ENCODE data around the gene TPCN1.

- TF ChIP-seq CTCF (IDR thresholded peaks at IDR 0.05) (no peak), YY1 (IDR thresholded peaks at IDR 0.05; ENCODE audit: low read depth) (no peak), REST (IDR thresholded peaks at IDR 0.05; ENCODE audit: low read depth, low read length) (no peak), POLR2AphosphoS5 (IDR thresholded peaks at IDR 0.05; ENCODE audit: low read depth, low read length) (no peak), NRF1 (IDR thresholded peaks at IDR 0.05; ENCODE audit: low read depth, low read length) (no peak), TEAD4 (IDR thresholded peaks at IDR 0.05; ENCODE audit: borderline replicate concordance, insufficient read depth) (no peak), USF1 (IDR thresholded peaks at IDR 0.05; ENCODE audit: borderline replicate concordance, low read depth) (no peak), FOXM1 (IDR thresholded peaks at IDR 0.05; ENCODE audit: low read depth) (no peak), EZH2phosphoT487 (IDR thresholded peaks at IDR 0.05; ENCODE audit: borderline replicate concordance, low read depth) (no peak), CHD2 (IDR thresholded peaks at IDR 0.05; ENCODE audit: low read length, partially characterized antibody) (no peak), IRF3 (IDR thresholded peaks at IDR 0.05; ENCODE audit: low read depth, low read length) (no peak)
Measured at GRCh38 chr12:113172185-113172584, 49.1 kb upstream of the TPCN1 start.
